Fibroblast of lung (primary cell): ENCODE data around the gene TFAP2E. TPM values are rescaled to one million over a fixed set of nuclear protein-coding genes. Genes with fewer than 3 reads are reported as not detected.

Source experiments
- DNase-seq, 2 donors: peaks; one replicate each; pipeline versions ENCODE4 v3.0.0 to v3.0.0-alpha.2; 2010; ENCODE audit warnings: low read depth in 2 of 2
- H2AFZ ChIP-seq: 2 replicates; pipeline ENCODE4 v1.5.1; 2012; ENCODE audit warnings: low read length, control low read depth, inconsistent platforms
- H3K27ac ChIP-seq: 2 replicates; pipeline ENCODE4 v1.5.1; 2011; ENCODE audit warnings: low read length, control low read depth; ENCODE audit not compliant: insufficient read depth
- H3K27me3 ChIP-seq: 2 replicates; pipeline ENCODE4 v1.5.1; 2011; ENCODE audit warnings: mild to moderate bottlenecking, low read length; ENCODE audit not compliant: control insufficient read depth, insufficient read depth
- H3K36me3 ChIP-seq: 2 replicates; pipeline ENCODE4 v1.5.1; 2011; ENCODE audit warnings: low read length; ENCODE audit not compliant: control insufficient read depth, insufficient read depth
- H3K4me1 ChIP-seq: 2 replicates; pipeline ENCODE4 v1.5.1; 2011; ENCODE audit warnings: low read length; ENCODE audit not compliant: control insufficient read depth, insufficient read depth; ENCODE audit errors: extremely low read depth
- H3K4me2 ChIP-seq: 2 replicates; pipeline ENCODE4 v1.5.1; 2011; ENCODE audit warnings: low read length, control low read depth; ENCODE audit not compliant: insufficient read depth; ENCODE audit errors: extremely low read depth
- H3K4me3 ChIP-seq, 4 experiments: fragments of 200-600 bp in 1 of 4; sonication (generic) in 1 of 4; replicated peaks in 1 of 4; 2 replicates each; pipeline ENCODE4 v1.5.1; 2011 to 2016; ENCODE audit warnings: low read length in 4 of 4, low read depth in 3 of 4, mild to moderate bottlenecking in 3 of 4, control low read depth in 2 of 4, inconsistent platforms in 1 of 4, mixed read lengths in 1 of 4; ENCODE audit not compliant: insufficient read depth in 1 of 4; ENCODE audit errors: control extremely low read depth in 1 of 4
- H3K79me2 ChIP-seq: 2 replicates; pipeline ENCODE4 v1.5.1; 2012; ENCODE audit warnings: mild to moderate bottlenecking, low read length, inconsistent platforms; ENCODE audit not compliant: control insufficient read depth, insufficient read depth
- H3K9ac ChIP-seq: 2 replicates; pipeline ENCODE4 v1.5.1; 2011; ENCODE audit warnings: mild to moderate bottlenecking, low read length, control low read depth; ENCODE audit not compliant: insufficient read depth
- H3K9me3 ChIP-seq: 2 replicates; pipeline ENCODE4 v1.5.1; 2012; ENCODE audit warnings: low read depth, low read length; ENCODE audit not compliant: control insufficient read depth, insufficient read depth
- H4K20me1 ChIP-seq: 2 replicates; pipeline ENCODE4 v1.5.1; 2011; ENCODE audit warnings: low read length; ENCODE audit not compliant: control insufficient read depth, insufficient read depth; ENCODE audit errors: extremely low read depth
- CTCF ChIP-seq, 2 donors: IDR thresholded peaks in 1 of 2; conservative IDR thresholded peaks in 1 of 2; 1 replicate in 1 of 2; 2 replicates in 1 of 2; pipeline ENCODE4 v1.5.1; 2011 to 2012; ENCODE audit warnings: low read length in 2 of 2, control low read depth in 1 of 2, inconsistent platforms in 1 of 2, low read depth in 1 of 2, mild to moderate bottlenecking in 1 of 2
- EZH2 ChIP-seq: IDR thresholded peaks from 2 replicates; pipeline ENCODE4 v1.5.1; 2012; ENCODE audit warnings: low read length, control low read depth, mild to moderate bottlenecking; ENCODE audit errors: missing control alignments
- polyA plus RNA-seq, 2 donors: library from polyadenylated mRNA; depleted of rRNA in 1 of 2; stranded (reverse) in 1 of 2; unstranded in 1 of 2; fragments of >200 nt; gene quantifications; 2 replicates each; pipeline ENCODE4 v1.2.1, GENCODE V29; 2011 to 2012; ENCODE audit warnings: missing spikeins in 1 of 2
- total RNA-seq: library from RNA; depleted of rRNA; stranded (reverse); fragments of >200 nt; gene quantifications from 2 replicates; pipeline ENCODE4 v1.2.1, GENCODE V29; 2014

TFAP2E gene
- total and polyA plus RNA-seq, 2 donors (not counting 1 experiment from before 2014, with no cell fraction given): 0.17 to 0.83 TPM

DNA sequence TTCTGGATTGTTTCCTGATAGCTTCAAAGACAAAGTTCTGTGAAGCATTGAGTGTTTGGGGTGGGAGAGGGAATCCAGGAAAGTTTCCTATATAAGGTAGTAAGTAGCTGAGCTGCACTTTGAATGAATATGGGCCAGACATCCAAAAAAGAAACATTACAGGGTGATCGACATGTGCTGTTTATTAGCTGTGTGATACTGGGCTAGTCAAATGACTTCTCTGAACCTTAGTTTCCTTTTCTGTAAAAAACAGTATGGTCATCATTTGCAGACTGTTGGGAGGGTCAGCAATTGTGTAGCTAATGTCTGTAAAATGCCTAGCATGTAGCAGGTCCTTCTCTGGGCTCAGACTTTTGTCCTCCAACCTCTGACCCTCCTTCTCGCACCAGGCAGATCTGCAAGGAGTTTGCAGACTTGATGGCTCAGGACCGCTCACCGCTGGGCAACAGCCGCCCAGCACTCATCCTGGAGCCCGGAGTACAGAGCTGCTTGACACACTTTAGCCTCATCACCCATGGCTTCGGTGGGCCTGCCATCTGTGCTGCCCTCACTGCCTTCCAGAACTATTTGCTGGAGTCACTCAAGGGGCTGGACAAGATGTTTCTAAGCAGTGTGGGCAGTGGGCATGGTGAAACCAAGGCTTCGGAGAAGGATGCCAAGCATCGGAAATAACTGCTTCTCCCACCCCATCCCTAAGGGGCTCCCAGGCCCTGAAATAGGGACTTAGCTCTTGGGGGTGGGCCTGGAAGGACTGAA lies 21.1 kb downstream of the TFAP2E start:
- Histone ChIP-seq H3K79me2 (no peaks in the 10 kb centered on the region), H3K36me3 (no peaks in the 10 kb centered on the region), H3K4me1 (no peaks in the 10 kb centered on the region), H3K9me3 (no peaks in the 10 kb centered on the region), H4K20me1 (no peaks in the 10 kb centered on the region), H3K4me3 (no peak overlapping the region), H3K27ac (no peak overlapping the region), H3K9ac (no peak overlapping the region), H3K27me3 (no peaks in the 10 kb centered on the region), H2AFZ (no peak overlapping the region), H3K4me2 (no peak overlapping the region)
- TF ChIP-seq EZH2: no peak
- TF ChIP-seq CTCF (conservative IDR thresholded peaks at IDR 0.05 in 1 of 2, IDR thresholded peaks at IDR 0.05 in 1 of 2; ENCODE audit: low read depth in 1 of 2, low read length in 2 of 2): no peak
- no peak for DNase-seq

DNA sequence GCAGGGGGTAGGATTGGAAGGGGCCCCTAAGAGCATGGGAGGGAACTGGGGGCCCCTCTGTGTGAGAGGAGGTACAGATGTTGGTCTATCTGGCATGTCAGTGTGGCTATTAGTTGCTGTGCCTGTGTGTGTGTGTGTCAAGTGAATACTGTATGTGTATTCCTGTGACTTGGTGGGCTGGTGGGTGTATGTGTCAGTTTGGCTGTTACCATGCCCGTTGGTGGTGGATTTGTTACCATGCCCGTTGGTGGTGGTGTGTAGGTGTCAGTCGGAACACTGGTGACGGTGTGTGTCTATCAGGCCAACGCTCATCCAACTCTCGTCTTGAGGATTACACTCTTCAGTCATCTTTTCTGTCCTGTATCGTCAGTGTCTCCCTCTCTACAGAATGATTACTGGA lies 22.6 kb downstream of the TFAP2E start:
- Histone ChIP-seq H3K9me3 (no peaks in the 10 kb centered on the region), H4K20me1 (no peaks in the 10 kb centered on the region), H3K9ac (no peak overlapping the region), H3K4me2 (no peak overlapping the region), H3K27ac (no peak overlapping the region), H3K4me3 (no peak overlapping the region), H3K36me3 (no peaks in the 10 kb centered on the region), H3K4me1 (no peaks in the 10 kb centered on the region), H3K79me2 (no peaks in the 10 kb centered on the region), H3K27me3 (no peaks in the 10 kb centered on the region), H2AFZ (no peak overlapping the region)
- DNase-seq: no peak
- TF ChIP-seq EZH2: no peak
- no peak for TF ChIP-seq CTCF (conservative IDR thresholded peaks at IDR 0.05 in 1 of 2, IDR thresholded peaks at IDR 0.05 in 1 of 2; ENCODE audit: low read depth in 1 of 2, low read length in 2 of 2)

DNA sequence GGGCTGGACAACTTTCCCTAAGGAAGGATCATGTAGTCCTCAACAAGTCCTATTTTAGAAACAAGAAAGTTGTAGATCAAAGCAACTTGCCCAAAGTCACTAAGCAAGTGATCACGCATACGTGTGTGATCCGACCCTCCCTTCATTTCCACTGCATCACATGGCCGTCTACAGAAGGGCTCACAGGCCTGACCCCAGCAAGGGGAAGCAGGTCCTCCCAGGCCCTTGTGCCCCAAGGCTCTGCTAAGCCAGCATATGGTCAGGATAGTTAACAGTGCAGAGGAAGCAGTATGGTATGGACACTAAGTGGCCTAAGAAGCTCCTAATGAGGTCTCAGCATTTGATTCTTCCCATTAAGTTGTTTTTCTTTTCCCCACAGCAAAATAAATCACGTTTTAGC lies 24.8 kb downstream of the TFAP2E start:
- no peak overlapping the region for H3K9ac ChIP-seq
- H3K9me3 ChIP-seq: no peaks in the 10 kb centered on the region
- H3K36me3 ChIP-seq: peaks cover 1% of the 10 kb centered on the region
- no peaks in the 10 kb centered on the region for H4K20me1 ChIP-seq
- H3K4me1 ChIP-seq: no peaks in the 10 kb centered on the region
- H3K79me2 ChIP-seq: no peaks in the 10 kb centered on the region
- TF ChIP-seq EZH2: no peak
- TF ChIP-seq CTCF (conservative IDR thresholded peaks at IDR 0.05 in 1 of 2, IDR thresholded peaks at IDR 0.05 in 1 of 2; ENCODE audit: low read depth in 1 of 2, low read length in 2 of 2): no peak
- no peak for DNase-seq
- H3K27ac ChIP-seq: no peak overlapping the region
- no peak overlapping the region for H3K4me3 ChIP-seq
- H3K4me2 ChIP-seq: no peak overlapping the region
- H2AFZ ChIP-seq: no peak overlapping the region
- no peaks in the 10 kb centered on the region for H3K27me3 ChIP-seq
